K562 (cell line): ENCODE measurements around the gene SPAG16.

ENCODE experiments used
- CREB1 ChIP-seq, 2 experiments: sonication (generic) in 1 of 2; formaldehyde crosslinking in 1 of 2; IDR thresholded peaks; 2 replicates each; pipeline versions ENCODE4 v1.6.1 to v1.8.0; 2012 to 2022; ENCODE audit warnings: inconsistent platforms in 1 of 2, mild to moderate bottlenecking in 1 of 2, missing genetic modification reagents in 1 of 2, moderate library complexity in 1 of 2
- ESRRA ChIP-seq: fragments of 450-650 bp; IDR thresholded peaks from 2 replicates; pipeline ENCODE4 v1.6.1; 2014; ENCODE audit warnings: low read depth, mild to moderate bottlenecking, moderate library complexity, borderline replicate concordance
- MBD2 ChIP-seq: sonication (generic); IDR thresholded peaks from 2 replicates; pipeline ENCODE4 v1.6.1; 2016; ENCODE audit warnings: low read depth, borderline replicate concordance
- SREBF1 ChIP-seq: fragments of 150-350 bp; IDR thresholded peaks from 2 replicates; pipeline ENCODE4 v1.6.1; 2014; ENCODE audit warnings: antibody characterized with exemption, low read depth, low read length, borderline replicate concordance
- ZC3H11A ChIP-seq: IDR thresholded peaks from 2 replicates; pipeline ENCODE4 v1.6.1; 2012; ENCODE audit warnings: low read depth, low read length, improper control_type of control experiment
- ZNF274 ChIP-seq: IDR thresholded peaks from 2 replicates; pipeline ENCODE4 v1.6.1; 2011; ENCODE audit warnings: low read depth, mild to moderate bottlenecking, low read length, moderate library complexity, borderline replicate concordance
- ZNF75A ChIP-seq: fragments of 450-650 bp; formaldehyde crosslinking; IDR thresholded peaks from 2 replicates; pipeline ENCODE4 v1.4.0; 2020; ENCODE audit warnings: mild to moderate bottlenecking
- TF ChIP-seq, protein P1 (sequence below): fragments of 450-650 bp; IDR thresholded peaks from 2 replicates; pipeline ENCODE4 v1.6.1; 2016
- TF ChIP-seq, protein P2 (sequence below), 3 experiments: fragments of 200-800 bp in 1 of 3; fragments of 250-450 bp in 1 of 3; fragments of 450-650 bp in 1 of 3; sonication (Bioruptor Pico) in 1 of 3; sonication (Bioruptor generic) in 1 of 3; formaldehyde crosslinking in 1 of 3; IDR thresholded peaks; 2 replicates each; pipeline versions ENCODE4 v1.6.1 to v1.8.0; 2016 to 2022; ENCODE audit warnings: mild to moderate bottlenecking in 2 of 3, missing genetic modification characterization in 2 of 3, missing compliant biosample characterization in 1 of 3, moderate library complexity in 1 of 3
- TF ChIP-seq, protein P3 (sequence below), 2 experiments: fragments of 450-650 bp in 1 of 2; IDR thresholded peaks; 2 replicates each; pipeline ENCODE4 v1.6.1; 2011 to 2017; ENCODE audit warnings: low read depth in 2 of 2, antibody characterized with exemption in 1 of 2, borderline replicate concordance in 1 of 2, low read length in 1 of 2, mild to moderate bottlenecking in 1 of 2, mixed read lengths in 1 of 2; ENCODE audit not compliant: control insufficient read depth in 1 of 2
- TF ChIP-seq, protein P4 (sequence below): sonication (generic); formaldehyde crosslinking; IDR thresholded peaks from 2 replicates; pipeline ENCODE4 v1.9.0; 2022; ENCODE audit warnings: mild to moderate bottlenecking, missing genetic modification reagents

DNA sequence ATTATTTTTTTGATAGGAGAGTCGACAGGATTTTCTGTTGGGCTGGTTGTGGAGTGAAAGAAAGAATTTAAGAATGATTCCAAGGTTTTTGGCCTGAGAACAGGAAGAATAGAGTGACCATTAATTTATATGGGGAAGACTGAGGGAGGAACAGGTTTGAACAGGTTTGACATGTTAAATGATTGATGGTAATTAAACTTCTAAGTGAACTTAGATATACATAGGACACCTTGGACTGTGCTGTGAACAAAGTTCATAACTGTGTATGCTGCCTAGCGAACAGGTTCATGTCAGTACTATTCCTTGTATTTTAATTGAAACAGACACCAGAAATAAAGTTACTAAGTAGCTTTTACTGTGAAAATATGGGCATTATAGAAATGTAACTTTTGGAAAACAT lies 212.0 kb downstream of the SPAG16 start:
- TF ChIP-seq SREBF1 (no peak), MBD2 (no peak), ZNF75A (no peak), ESRRA (no peak), CREB1 (IDR thresholded peaks at IDR 0.05) (no peak), CREB1 (CRISPR knock-in tag; IDR thresholded peaks at IDR 0.05) (no peak), ZNF274 (no peak), ZC3H11A (no peak)
- TF ChIP-seq, protein P1, sequence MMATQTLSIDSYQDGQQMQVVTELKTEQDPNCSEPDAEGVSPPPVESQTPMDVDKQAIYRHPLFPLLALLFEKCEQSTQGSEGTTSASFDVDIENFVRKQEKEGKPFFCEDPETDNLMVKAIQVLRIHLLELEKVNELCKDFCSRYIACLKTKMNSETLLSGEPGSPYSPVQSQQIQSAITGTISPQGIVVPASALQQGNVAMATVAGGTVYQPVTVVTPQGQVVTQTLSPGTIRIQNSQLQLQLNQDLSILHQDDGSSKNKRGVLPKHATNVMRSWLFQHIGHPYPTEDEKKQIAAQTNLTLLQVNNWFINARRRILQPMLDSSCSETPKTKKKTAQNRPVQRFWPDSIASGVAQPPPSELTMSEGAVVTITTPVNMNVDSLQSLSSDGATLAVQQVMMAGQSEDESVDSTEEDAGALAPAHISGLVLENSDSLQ, result no peak
- TF ChIP-seq, protein P2, sequence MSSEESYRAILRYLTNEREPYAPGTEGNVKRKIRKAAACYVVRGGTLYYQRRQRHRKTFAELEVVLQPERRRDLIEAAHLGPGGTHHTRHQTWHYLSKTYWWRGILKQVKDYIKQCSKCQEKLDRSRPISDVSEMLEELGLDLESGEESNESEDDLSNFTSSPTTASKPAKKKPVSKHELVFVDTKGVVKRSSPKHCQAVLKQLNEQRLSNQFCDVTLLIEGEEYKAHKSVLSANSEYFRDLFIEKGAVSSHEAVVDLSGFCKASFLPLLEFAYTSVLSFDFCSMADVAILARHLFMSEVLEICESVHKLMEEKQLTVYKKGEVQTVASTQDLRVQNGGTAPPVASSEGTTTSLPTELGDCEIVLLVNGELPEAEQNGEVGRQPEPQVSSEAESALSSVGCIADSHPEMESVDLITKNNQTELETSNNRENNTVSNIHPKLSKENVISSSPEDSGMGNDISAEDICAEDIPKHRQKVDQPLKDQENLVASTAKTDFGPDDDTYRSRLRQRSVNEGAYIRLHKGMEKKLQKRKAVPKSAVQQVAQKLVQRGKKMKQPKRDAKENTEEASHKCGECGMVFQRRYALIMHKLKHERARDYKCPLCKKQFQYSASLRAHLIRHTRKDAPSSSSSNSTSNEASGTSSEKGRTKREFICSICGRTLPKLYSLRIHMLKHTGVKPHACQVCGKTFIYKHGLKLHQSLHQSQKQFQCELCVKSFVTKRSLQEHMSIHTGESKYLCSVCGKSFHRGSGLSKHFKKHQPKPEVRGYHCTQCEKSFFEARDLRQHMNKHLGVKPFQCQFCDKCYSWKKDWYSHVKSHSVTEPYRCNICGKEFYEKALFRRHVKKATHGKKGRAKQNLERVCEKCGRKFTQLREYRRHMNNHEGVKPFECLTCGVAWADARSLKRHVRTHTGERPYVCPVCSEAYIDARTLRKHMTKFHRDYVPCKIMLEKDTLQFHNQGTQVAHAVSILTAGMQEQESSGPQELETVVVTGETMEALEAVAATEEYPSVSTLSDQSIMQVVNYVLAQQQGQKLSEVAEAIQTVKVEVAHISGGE (CRISPR knock-in tag; IDR thresholded peaks at IDR 0.05), result no peak
- TF ChIP-seq, protein P3, sequence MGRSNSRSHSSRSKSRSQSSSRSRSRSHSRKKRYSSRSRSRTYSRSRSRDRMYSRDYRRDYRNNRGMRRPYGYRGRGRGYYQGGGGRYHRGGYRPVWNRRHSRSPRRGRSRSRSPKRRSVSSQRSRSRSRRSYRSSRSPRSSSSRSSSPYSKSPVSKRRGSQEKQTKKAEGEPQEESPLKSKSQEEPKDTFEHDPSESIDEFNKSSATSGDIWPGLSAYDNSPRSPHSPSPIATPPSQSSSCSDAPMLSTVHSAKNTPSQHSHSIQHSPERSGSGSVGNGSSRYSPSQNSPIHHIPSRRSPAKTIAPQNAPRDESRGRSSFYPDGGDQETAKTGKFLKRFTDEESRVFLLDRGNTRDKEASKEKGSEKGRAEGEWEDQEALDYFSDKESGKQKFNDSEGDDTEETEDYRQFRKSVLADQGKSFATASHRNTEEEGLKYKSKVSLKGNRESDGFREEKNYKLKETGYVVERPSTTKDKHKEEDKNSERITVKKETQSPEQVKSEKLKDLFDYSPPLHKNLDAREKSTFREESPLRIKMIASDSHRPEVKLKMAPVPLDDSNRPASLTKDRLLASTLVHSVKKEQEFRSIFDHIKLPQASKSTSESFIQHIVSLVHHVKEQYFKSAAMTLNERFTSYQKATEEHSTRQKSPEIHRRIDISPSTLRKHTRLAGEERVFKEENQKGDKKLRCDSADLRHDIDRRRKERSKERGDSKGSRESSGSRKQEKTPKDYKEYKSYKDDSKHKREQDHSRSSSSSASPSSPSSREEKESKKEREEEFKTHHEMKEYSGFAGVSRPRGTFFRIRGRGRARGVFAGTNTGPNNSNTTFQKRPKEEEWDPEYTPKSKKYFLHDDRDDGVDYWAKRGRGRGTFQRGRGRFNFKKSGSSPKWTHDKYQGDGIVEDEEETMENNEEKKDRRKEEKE (IDR thresholded peaks at IDR 0.05; ENCODE audit: borderline replicate concordance in 1 of 2, control insufficient read depth in 1 of 2, low read depth in 2 of 2, low read length in 1 of 2), result no peak
- TF ChIP-seq, protein P4, sequence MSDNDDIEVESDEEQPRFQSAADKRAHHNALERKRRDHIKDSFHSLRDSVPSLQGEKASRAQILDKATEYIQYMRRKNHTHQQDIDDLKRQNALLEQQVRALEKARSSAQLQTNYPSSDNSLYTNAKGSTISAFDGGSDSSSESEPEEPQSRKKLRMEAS (CRISPR knock-in tag), result no peak
